CD4-positive, alpha-beta T cell treated with Interleukin-12 subunit alpha and Interleukin-12 subunit beta, for 1 hour (primary cell): ENCODE measurements around the gene COL26A1.

Experiments used
- DNase-seq: peaks from one replicate; pipeline ENCODE4 v3.0.0-alpha.2; 2020

The COL26A1 gene

GRCh38 chr7:101373812-101374614 lies 11.3 kb downstream of the COL26A1 start:
- DNase-seq = no peak

- no peak for DNase-seq
Measured at GRCh38 chr7:101374990-101375389, 12.3 kb downstream of the COL26A1 start.

- DNase-seq = no peak
Measured at GRCh38 chr7:101376601-101377000, 13.9 kb downstream of the COL26A1 start.

GRCh38 chr7:101377189-101377736 lies 14.6 kb downstream of the COL26A1 start:
- no peak for DNase-seq

GRCh38 chr7:101378751-101379174 lies 16.1 kb downstream of the COL26A1 start:
- no peak for DNase-seq

GRCh38 chr7:101379302-101379701 lies 16.6 kb downstream of the COL26A1 start:
- no peak for DNase-seq

GRCh38 chr7:101381549-101382111 lies 19.0 kb downstream of the COL26A1 start:
- no peak for DNase-seq

GRCh38 chr7:101382937-101383336 lies 20.3 kb downstream of the COL26A1 start:
- DNase-seq = no peak

- no peak for DNase-seq
Measured at GRCh38 chr7:101386177-101386557, 23.5 kb downstream of the COL26A1 start.

GRCh38 chr7:101386558-101387231 lies 24.0 kb downstream of the COL26A1 start:
- no peak for DNase-seq

- peak; percentile 11 for DNase-seq
Measured at GRCh38 chr7:101390901-101391301, 28.2 kb downstream of the COL26A1 start.

- no peak for DNase-seq
Measured at GRCh38 chr7:101391991-101392390, 29.3 kb downstream of the COL26A1 start.

GRCh38 chr7:101393865-101394264 lies 31.2 kb downstream of the COL26A1 start:
- DNase-seq = no peak

GRCh38 chr7:101395376-101395775 lies 32.7 kb downstream of the COL26A1 start:
- no peak for DNase-seq

- DNase-seq = no peak
Measured at GRCh38 chr7:101397243-101397642, 34.6 kb downstream of the COL26A1 start.

- DNase-seq = no peak
Measured at GRCh38 chr7:101397770-101398324, 35.2 kb downstream of the COL26A1 start.

- DNase-seq = no peak
Measured at GRCh38 chr7:101398396-101399289, 36.0 kb downstream of the COL26A1 start.

GRCh38 chr7:101399759-101400158 lies 37.1 kb downstream of the COL26A1 start:
- no peak for DNase-seq

GRCh38 chr7:101400751-101401150 lies 38.1 kb downstream of the COL26A1 start:
- no peak for DNase-seq

- DNase-seq = no peak
Measured at GRCh38 chr7:101401390-101402080, 38.9 kb downstream of the COL26A1 start.

- DNase-seq = no peak
Measured at GRCh38 chr7:101402081-101402779, 39.6 kb downstream of the COL26A1 start.
